Upper lobe of left lung (tissue), 4 donors: Measurements from ENCODE around the gene SNX18.

Experiments
- CTCF ChIP-seq, 6 experiments: fragments of 450-650 bp in 4 of 6; fragments of 200-600 bp in 2 of 6; sonication (generic) in 2 of 6; IDR thresholded peaks; one replicate each; pipeline ENCODE4 v1.5.1; 2016 to 2019; ENCODE audit warnings: antibody characterized with exemption in 6 of 6
- POLR2A ChIP-seq, 4 donors: fragments of 450-650 bp; IDR thresholded peaks; one replicate each; pipeline ENCODE4 v1.5.1; 2016 to 2017; ENCODE audit warnings: antibody characterized with exemption in 4 of 4, mild to moderate bottlenecking in 2 of 4

GRCh38 chr5:54594181-54594580 lies 76.6 kb downstream of the SNX18 start:
- TF ChIP-seq CTCF (IDR thresholded peaks at IDR 0.05) (no peak), POLR2A (IDR thresholded peaks at IDR 0.05) (no peak)
